Stimulated activated memory B cell treated with anti-CD40 and anti-IgM and Interleukin-4, amounts not matched to agents 10 μg/mL and 1 μg/mL and 100 μg/mL, for 72 hours (primary cell): ENCODE measurements around the gene CPNE8.
"Not testable (repeated sequence)": the region's sequence is repeated elsewhere in the genome, so short reads cannot be mapped to it uniquely, and the experiment has no call there.

Experiments used
- ATAC-seq: fragments of 150-1000 bp; cut with Tn5 transposase; 2 replicates; pipeline ENCODE4 v1.10.0; 2021
- H3K27ac Mint-ChIP-seq: one replicate; pipeline ENCODE4 v1.8.0; 2022; ENCODE audit warnings: mild to moderate bottlenecking, mixed read lengths
- H3K27me3 Mint-ChIP-seq: one replicate; pipeline ENCODE4 v1.8.0; 2022; ENCODE audit warnings: mixed read lengths
- H3K36me3 Mint-ChIP-seq: one replicate; pipeline ENCODE4 v1.8.0; 2022; ENCODE audit warnings: mixed read lengths
- H3K4me1 Mint-ChIP-seq: one replicate; pipeline ENCODE4 v1.8.0; 2022; ENCODE audit warnings: mixed read lengths
- H3K4me3 Mint-ChIP-seq: one replicate; pipeline ENCODE4 v1.8.0; 2022; ENCODE audit warnings: mild to moderate bottlenecking, moderate library complexity, mixed read lengths
- H3K9me3 Mint-ChIP-seq: one replicate; pipeline ENCODE4 v1.8.0; 2022; ENCODE audit warnings: mixed read lengths

Gene CPNE8

DNA sequence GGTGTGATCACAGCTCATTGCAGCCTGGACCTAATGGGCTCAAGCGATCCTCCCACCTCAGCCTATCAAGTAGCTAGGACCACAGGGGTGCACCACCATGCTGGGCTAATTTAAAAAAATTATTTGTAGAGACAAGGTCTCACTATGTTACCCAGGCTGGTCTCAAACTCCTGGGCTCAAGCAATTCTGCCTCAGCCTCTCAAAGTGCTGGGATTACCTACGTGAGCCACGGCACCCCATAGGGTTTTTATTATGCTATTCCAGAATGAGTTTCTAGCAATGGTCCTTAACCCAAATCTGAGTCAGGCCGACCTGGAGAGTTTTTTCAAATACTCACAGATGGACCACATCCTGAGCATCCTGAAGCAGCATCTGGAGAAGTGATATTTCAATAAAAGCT lies 159.8 kb downstream of the CPNE8 start:
- H3K27ac Mint-ChIP-seq, result no peak overlapping the region
- H3K27me3 Mint-ChIP-seq, result no peaks in the 10 kb centered on the region
- no peak overlapping the region for H3K4me3 Mint-ChIP-seq
- no peak for ATAC-seq
- H3K36me3 Mint-ChIP-seq, result no peaks in the 10 kb centered on the region
- H3K4me1 Mint-ChIP-seq, result no peaks in the 10 kb centered on the region
- peaks cover 7% of the 10 kb centered on the region for H3K9me3 Mint-ChIP-seq

DNA sequence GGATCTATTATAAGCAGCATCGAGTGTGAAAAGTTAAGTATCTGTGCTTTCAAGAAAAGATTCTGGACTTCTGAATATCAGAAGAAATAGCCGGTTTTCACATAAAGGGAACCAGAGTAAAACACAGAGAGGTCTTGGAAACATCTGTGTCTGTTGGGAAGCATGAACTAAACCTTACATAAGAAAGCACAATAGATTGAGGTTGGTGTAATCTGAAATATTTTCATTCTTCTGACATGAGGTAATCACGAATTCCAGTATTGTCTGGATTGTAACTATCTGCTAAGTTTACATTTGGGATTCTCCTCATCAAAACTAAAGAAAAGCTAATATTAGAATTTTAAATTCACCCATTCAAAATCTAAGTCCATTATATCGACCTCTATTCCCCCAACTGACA lies 161.3 kb downstream of the CPNE8 start:
- no peaks in the 10 kb centered on the region for H3K36me3 Mint-ChIP-seq
- H3K9me3 Mint-ChIP-seq, result peaks cover 5% of the 10 kb centered on the region
- no peak overlapping the region for H3K27ac Mint-ChIP-seq
- H3K27me3 Mint-ChIP-seq, result no peaks in the 10 kb centered on the region
- no peaks in the 10 kb centered on the region for H3K4me1 Mint-ChIP-seq
- H3K4me3 Mint-ChIP-seq, result no peak overlapping the region
- ATAC-seq, result no peak

DNA sequence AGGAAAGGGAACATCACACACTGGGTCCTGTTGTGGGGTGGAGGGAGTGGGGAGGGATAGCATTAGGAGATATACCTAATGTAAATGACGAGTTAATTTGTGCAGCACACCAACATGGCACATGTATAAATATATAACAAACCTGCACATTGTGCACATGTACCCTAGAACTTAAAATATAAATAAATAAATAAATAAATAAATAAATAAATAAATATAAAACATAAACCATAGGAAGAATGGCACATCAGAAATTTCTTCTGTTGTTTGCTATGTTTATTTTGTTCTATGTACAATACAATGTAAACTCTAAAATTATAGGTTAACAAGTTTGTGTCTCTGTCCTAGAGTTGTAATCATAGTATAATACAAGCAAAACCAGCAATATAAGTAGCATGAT lies 162.9 kb downstream of the CPNE8 start:
- not testable (repeated sequence) for H3K36me3 Mint-ChIP-seq, H3K27me3 Mint-ChIP-seq, ATAC-seq, H3K9me3 Mint-ChIP-seq, H3K27ac Mint-ChIP-seq, H3K4me1 Mint-ChIP-seq, H3K4me3 Mint-ChIP-seq

GRCh38 chr12:38736821-38737220 lies 168.6 kb downstream of the CPNE8 start:
- Mint-ChIP-seq H3K27ac (no peak overlapping the region), H3K27me3 (no peaks in the 10 kb centered on the region), H3K9me3 (peaks cover 4% of the 10 kb centered on the region), H3K36me3 (no peaks in the 10 kb centered on the region), H3K4me1 (no peaks in the 10 kb centered on the region), H3K4me3 (no peak overlapping the region)
- no peak for ATAC-seq

DNA sequence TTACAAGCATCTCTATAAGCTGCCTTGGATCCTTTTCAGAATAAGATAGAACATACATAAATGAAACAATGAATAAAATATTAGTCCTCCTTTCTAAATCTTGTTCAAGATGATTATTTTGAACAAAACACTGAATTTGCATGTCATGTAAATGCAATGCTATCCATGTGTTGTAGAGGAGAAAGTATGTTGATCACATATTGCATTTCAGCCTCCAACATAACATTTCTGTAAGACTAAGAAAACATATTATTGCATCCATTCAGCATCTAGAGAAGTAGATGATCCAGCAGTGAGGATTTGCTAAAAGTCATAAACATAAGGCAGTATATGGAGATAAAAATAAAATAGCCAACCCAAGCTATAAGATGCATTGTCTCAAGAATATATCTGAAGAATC lies 172.6 kb downstream of the CPNE8 start:
- no peak overlapping the region for H3K4me3 Mint-ChIP-seq
- H3K9me3 Mint-ChIP-seq, result peaks cover 1% of the 10 kb centered on the region
- no peaks in the 10 kb centered on the region for H3K27me3 Mint-ChIP-seq
- no peak overlapping the region for H3K27ac Mint-ChIP-seq
- no peaks in the 10 kb centered on the region for H3K36me3 Mint-ChIP-seq
- no peaks in the 10 kb centered on the region for H3K4me1 Mint-ChIP-seq
- no peak for ATAC-seq

DNA sequence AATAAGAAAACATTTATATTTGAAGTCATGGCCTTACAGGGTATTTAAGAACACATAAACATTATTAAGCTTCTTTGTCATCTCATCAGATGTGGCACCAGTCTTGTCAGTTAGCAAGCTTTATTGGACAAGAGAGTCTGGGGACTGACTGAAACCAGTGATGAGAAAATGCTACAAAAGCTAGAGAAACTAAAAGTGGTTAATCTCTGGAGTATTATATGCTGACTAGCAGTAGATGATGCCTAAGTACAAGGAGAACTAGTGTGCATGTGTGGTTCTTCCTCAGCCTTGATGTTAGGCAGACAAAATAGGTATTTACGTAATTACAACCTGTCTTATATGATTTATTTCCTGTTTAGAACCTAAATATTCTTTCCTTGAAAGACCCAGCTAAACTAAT lies 176.5 kb downstream of the CPNE8 start:
- no peaks in the 10 kb centered on the region for H3K4me1 Mint-ChIP-seq

GRCh38 chr12:38721611-38722252 lies 183.7 kb downstream of the CPNE8 start:
- Mint-ChIP-seq H3K4me1 (no peaks in the 10 kb centered on the region), H3K36me3 (no peaks in the 10 kb centered on the region), H3K27me3 (no peaks in the 10 kb centered on the region), H3K27ac (no peak overlapping the region), H3K4me3 (no peak overlapping the region), H3K9me3 (peaks cover 4% of the 10 kb centered on the region)
- ATAC-seq, result no peak

More for the DNA sequence above, 176.5 kb downstream of the CPNE8 start:
- no peaks in the 10 kb centered on the region for H3K27me3 Mint-ChIP-seq
- no peak overlapping the region for H3K27ac Mint-ChIP-seq
- no peak for ATAC-seq
- H3K36me3 Mint-ChIP-seq, result no peaks in the 10 kb centered on the region
- H3K9me3 Mint-ChIP-seq, result no peaks in the 10 kb centered on the region
- H3K4me3 Mint-ChIP-seq, result no peak overlapping the region

- H3K4me3 Mint-ChIP-seq, result no peak overlapping the region
- peaks cover 10% of the 10 kb centered on the region for H3K9me3 Mint-ChIP-seq
- no peaks in the 10 kb centered on the region for H3K36me3 Mint-ChIP-seq
- ATAC-seq, result peak; percentile 36
- H3K27ac Mint-ChIP-seq, result no peak overlapping the region
- no peaks in the 10 kb centered on the region for H3K4me1 Mint-ChIP-seq
- H3K27me3 Mint-ChIP-seq, result no peaks in the 10 kb centered on the region
Measured at GRCh38 chr12:38720661-38721060, 184.7 kb downstream of the CPNE8 start.

GRCh38 chr12:38713294-38713693 lies 192.1 kb downstream of the CPNE8 start:
- no peak for ATAC-seq
- H3K4me3 Mint-ChIP-seq, result no peak overlapping the region
- no peaks in the 10 kb centered on the region for H3K36me3 Mint-ChIP-seq
- no peaks in the 10 kb centered on the region for H3K4me1 Mint-ChIP-seq
- peaks cover 9% of the 10 kb centered on the region for H3K9me3 Mint-ChIP-seq
- no peaks in the 10 kb centered on the region for H3K27me3 Mint-ChIP-seq
- H3K27ac Mint-ChIP-seq, result no peak overlapping the region

GRCh38 chr12:38711054-38711453 lies 194.3 kb downstream of the CPNE8 start:
- H3K27ac Mint-ChIP-seq, result no peak overlapping the region
- ATAC-seq, result no peak
- peaks cover 4% of the 10 kb centered on the region for H3K9me3 Mint-ChIP-seq
- H3K36me3 Mint-ChIP-seq, result no peaks in the 10 kb centered on the region
- H3K4me1 Mint-ChIP-seq, result no peaks in the 10 kb centered on the region
- no peak overlapping the region for H3K4me3 Mint-ChIP-seq
- no peaks in the 10 kb centered on the region for H3K27me3 Mint-ChIP-seq

DNA sequence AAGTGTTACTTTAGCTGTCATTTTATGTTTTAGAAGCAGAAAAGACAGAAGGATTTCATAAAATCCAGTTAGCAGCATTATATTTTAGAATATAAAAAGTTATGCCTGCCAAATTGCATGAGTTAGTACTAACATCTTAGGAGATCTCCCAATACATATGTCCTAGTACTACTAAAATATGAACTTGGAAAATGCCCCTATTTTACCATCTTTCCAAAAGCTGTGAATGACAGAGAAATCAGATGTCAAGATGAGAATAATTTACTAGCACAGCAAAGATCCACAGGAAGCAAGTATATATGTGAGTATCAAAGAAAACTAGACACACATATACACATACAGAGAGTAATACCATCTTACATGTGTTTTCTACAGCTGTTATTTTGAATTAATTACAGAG lies 196.9 kb downstream of the CPNE8 start:
- no peak for ATAC-seq
- no peaks in the 10 kb centered on the region for H3K4me1 Mint-ChIP-seq
- no peaks in the 10 kb centered on the region for H3K36me3 Mint-ChIP-seq
- H3K9me3 Mint-ChIP-seq, result peaks cover 3% of the 10 kb centered on the region
- no peaks in the 10 kb centered on the region for H3K27me3 Mint-ChIP-seq
- no peak overlapping the region for H3K4me3 Mint-ChIP-seq
- H3K27ac Mint-ChIP-seq, result no peak overlapping the region

- Mint-ChIP-seq H3K27ac (no peak overlapping the region), H3K4me3 (no peak overlapping the region), H3K4me1 (no peaks in the 10 kb centered on the region), H3K36me3 (no peaks in the 10 kb centered on the region), H3K9me3 (no peaks in the 10 kb centered on the region), H3K27me3 (no peaks in the 10 kb centered on the region)
- no peak for ATAC-seq
Measured at GRCh38 chr12:38707648-38708047, 197.7 kb downstream of the CPNE8 start.

- no peak for ATAC-seq
- no peaks in the 10 kb centered on the region for H3K27me3 Mint-ChIP-seq
- H3K36me3 Mint-ChIP-seq, result no peaks in the 10 kb centered on the region
- no peaks in the 10 kb centered on the region for H3K4me1 Mint-ChIP-seq
- H3K4me3 Mint-ChIP-seq, result no peak overlapping the region
- H3K27ac Mint-ChIP-seq, result no peak overlapping the region
- peaks cover 6% of the 10 kb centered on the region for H3K9me3 Mint-ChIP-seq
Measured at GRCh38 chr12:38697289-38697688, 208.1 kb downstream of the CPNE8 start.

GRCh38 chr12:38695057-38695456 lies 210.3 kb downstream of the CPNE8 start:
- Mint-ChIP-seq H3K27ac (no peak overlapping the region), H3K4me3 (no peak overlapping the region), H3K27me3 (no peaks in the 10 kb centered on the region), H3K36me3 (no peaks in the 10 kb centered on the region), H3K4me1 (no peaks in the 10 kb centered on the region), H3K9me3 (peaks cover 6% of the 10 kb centered on the region)
- no peak for ATAC-seq

DNA sequence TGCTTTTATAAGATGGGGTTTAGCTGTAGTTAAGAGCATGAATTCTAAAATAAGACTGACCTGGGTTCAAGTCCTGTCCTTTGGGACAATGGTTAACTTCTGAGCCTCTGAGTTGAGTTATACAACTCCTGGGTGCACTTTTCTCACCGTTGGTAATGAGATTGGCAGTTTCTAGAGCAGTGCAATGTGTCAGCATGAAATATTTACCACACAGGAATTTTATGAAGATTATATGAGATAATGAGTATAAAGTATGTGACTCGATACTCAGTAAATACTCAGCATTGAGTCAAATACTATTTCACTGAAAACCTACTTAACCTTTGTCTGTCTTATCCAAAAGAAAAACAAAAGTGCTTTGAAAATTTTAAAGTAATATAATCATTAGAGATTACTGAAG lies 214.2 kb downstream of the CPNE8 start:
- Mint-ChIP-seq H3K27ac (no peak overlapping the region), H3K36me3 (no peaks in the 10 kb centered on the region), H3K4me1 (no peaks in the 10 kb centered on the region), H3K4me3 (no peak overlapping the region), H3K9me3 (peaks cover 2% of the 10 kb centered on the region), H3K27me3 (no peaks in the 10 kb centered on the region)
- no peak for ATAC-seq

- Mint-ChIP-seq H3K4me3 (no peak overlapping the region), H3K36me3 (no peaks in the 10 kb centered on the region), H3K4me1 (no peaks in the 10 kb centered on the region), H3K27ac (no peak overlapping the region), H3K27me3 (no peaks in the 10 kb centered on the region), H3K9me3 (no peaks in the 10 kb centered on the region)
- no peak for ATAC-seq
Measured at GRCh38 chr12:38690646-38691045, 214.7 kb downstream of the CPNE8 start.

DNA sequence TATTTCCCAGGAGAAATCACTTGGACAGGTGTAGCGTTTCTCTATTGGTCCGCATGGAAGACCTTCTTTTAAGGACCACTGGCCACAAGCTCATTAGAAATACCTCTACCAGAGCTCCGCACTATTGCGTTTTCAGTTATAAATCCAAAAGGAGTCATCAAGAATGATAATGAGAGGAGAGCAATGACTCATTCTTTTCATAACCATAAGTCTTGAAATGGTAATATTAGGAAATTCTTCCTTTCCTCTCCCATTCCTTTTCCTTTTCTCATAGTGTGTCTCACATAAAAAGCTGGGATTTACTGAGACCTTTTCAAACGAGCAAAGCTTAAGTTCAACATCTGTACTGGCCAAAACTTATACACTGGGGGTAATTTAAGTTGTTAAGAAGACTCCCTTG lies 215.7 kb downstream of the CPNE8 start:
- no peaks in the 10 kb centered on the region for H3K27me3 Mint-ChIP-seq
- H3K4me1 Mint-ChIP-seq, result no peaks in the 10 kb centered on the region
- H3K36me3 Mint-ChIP-seq, result no peaks in the 10 kb centered on the region
- no peak overlapping the region for H3K27ac Mint-ChIP-seq
- no peak overlapping the region for H3K4me3 Mint-ChIP-seq
- H3K9me3 Mint-ChIP-seq, result no peaks in the 10 kb centered on the region
- ATAC-seq, result no peak
